ENCODE results near the gene TRDMT1. TPM values are rescaled to one million over a fixed set of nuclear protein-coding genes. Genes with fewer than 3 reads are reported as not detected.
A peak's percentile ranks its signal among the peaks of the same experiment; 100 is the strongest.

The TRDMT1 gene
- total RNA-seq, 2 donors from 2014 or later: 12.3 to 21.0 TPM

GRCh38 chr10:17229967-17230682, 28.7 kb upstream of the TRDMT1 start:
- TF ChIP-seq CTCF (IDR thresholded peaks at IDR 0.05): no peak
- H3K4me3 ChIP-seq: peak overlapping the region; percentile 96
- no peak for DNase-seq (ENCODE audit: low spot score)
- H3K4me1 ChIP-seq (ENCODE audit: control insufficient read depth in 1 of 2, low read depth in 2 of 2): peaks cover 39 to 49% of the 10 kb centered on the region in 2 donors
- peak; percentile 2 for ATAC-seq (ENCODE audit: insufficient number of reproducible peaks, low FRiP score, low read depth)
- H3K27ac ChIP-seq: peak overlapping the region; percentile 94 to 99
- H3K36me3 ChIP-seq: peaks cover 47% of the 10 kb centered on the region
- H3K9me3 ChIP-seq: no peaks in the 10 kb centered on the region
- H3K27me3 ChIP-seq (replicated peaks; ENCODE audit: insufficient read depth): no peaks in the 10 kb centered on the region

GRCh38 chr10:17229717-17229966, 28.2 kb upstream of the TRDMT1 start:
- Histone ChIP-seq H3K4me3 (peak overlapping the region; percentile 96), H3K4me1 (ENCODE audit: control insufficient read depth in 1 of 2, low read depth in 2 of 2) (peaks cover 34 to 44% of the 10 kb centered on the region in 2 donors), H3K36me3 (peaks cover 42% of the 10 kb centered on the region), H3K27ac (peak overlapping the region; percentile 94 to 99), H3K9me3 (no peaks in the 10 kb centered on the region), H3K27me3 (replicated peaks; ENCODE audit: insufficient read depth) (no peaks in the 10 kb centered on the region)
- ATAC-seq (ENCODE audit: insufficient number of reproducible peaks, low FRiP score, low read depth): no peak
- DNase-seq (ENCODE audit: low spot score): no peak
- no peak for TF ChIP-seq CTCF (IDR thresholded peaks at IDR 0.05)

DNA sequence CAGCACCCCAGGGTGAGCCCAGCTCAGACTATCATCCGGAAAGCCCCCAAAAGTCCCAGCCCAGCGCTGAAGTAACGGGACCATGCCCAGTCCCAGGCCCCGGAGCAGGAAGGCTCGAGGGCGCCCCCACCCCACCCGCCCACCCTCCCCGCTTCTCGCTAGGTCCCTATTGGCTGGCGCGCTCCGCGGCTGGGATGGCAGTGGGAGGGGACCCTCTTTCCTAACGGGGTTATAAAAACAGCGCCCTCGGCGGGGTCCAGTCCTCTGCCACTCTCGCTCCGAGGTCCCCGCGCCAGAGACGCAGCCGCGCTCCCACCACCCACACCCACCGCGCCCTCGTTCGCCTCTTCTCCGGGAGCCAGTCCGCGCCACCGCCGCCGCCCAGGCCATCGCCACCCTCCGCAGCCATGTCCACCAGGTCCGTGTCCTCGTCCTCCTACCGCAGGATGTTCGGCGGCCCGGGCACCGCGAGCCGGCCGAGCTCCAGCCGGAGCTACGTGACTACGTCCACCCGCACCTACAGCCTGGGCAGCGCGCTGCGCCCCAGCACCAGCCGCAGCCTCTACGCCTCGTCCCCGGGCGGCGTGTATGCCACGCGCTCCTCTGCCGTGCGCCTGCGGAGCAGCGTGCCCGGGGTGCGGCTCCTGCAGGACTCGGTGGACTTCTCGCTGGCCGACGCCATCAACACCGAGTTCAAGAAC, 27.7 kb upstream of the TRDMT1 start:
- Histone ChIP-seq H3K36me3 (peaks cover 37% of the 10 kb centered on the region), H3K4me1 (ENCODE audit: control insufficient read depth in 1 of 2, low read depth in 2 of 2) (peaks cover 29 to 39% of the 10 kb centered on the region in 2 donors), H3K9me3 (no peaks in the 10 kb centered on the region), H3K4me3 (peak overlapping the region; percentile 96), H3K27ac (peak overlapping the region; percentile 98 to 99), H3K27me3 (replicated peaks; ENCODE audit: insufficient read depth) (no peaks in the 10 kb centered on the region)
- ATAC-seq (ENCODE audit: insufficient number of reproducible peaks, low FRiP score, low read depth) (peak; percentile 37), DNase-seq (ENCODE audit: low spot score) (peak; percentile 70)
- no peak for TF ChIP-seq CTCF (IDR thresholded peaks at IDR 0.05)

GRCh38 chr10:17228091-17229015, 26.9 kb upstream of the TRDMT1 start, which contains the start of gene VIM:
Gene VIM, plus strand, starts transcription at chr10:17228241. Its CDS starts 1,182 bp downstream, at chr10:17229423.
- Histone ChIP-seq H3K4me1 (ENCODE audit: control insufficient read depth in 1 of 2, low read depth in 2 of 2) (peaks cover 22 to 33% of the 10 kb centered on the region in 2 donors), H3K27ac (peak within 1 kb of the TSS; percentile 98 to 99)
- peak; percentile 77 for ATAC-seq (ENCODE audit: insufficient number of reproducible peaks, low FRiP score, low read depth)

More at GRCh38 chr10:17228091-17229015, 26.9 kb upstream of the TRDMT1 start, which contains the start of gene VIM:
- H3K36me3 ChIP-seq: peaks cover 29% of the 10 kb centered on the region
- DNase-seq (ENCODE audit: low spot score): peak; percentile 89
- no peaks in the 10 kb centered on the region for H3K9me3 ChIP-seq
- peak within 1 kb of the TSS; percentile 96 for H3K4me3 ChIP-seq
- no peaks in the 10 kb centered on the region for H3K27me3 ChIP-seq (replicated peaks; ENCODE audit: insufficient read depth)
- TF ChIP-seq CTCF (IDR thresholded peaks at IDR 0.05): no peak
